ENCODE data around the gene CELSR2. TPM values are rescaled to one million over a fixed set of nuclear protein-coding genes. Genes with fewer than 3 reads are reported as not detected.

Gene CELSR2
- total and polyA plus RNA-seq, 2 of the 8 experiments (the other 6 are each of a cell fraction or from before 2014, with no cell fraction given), result 12.0 to 27.7 TPM

DNA sequence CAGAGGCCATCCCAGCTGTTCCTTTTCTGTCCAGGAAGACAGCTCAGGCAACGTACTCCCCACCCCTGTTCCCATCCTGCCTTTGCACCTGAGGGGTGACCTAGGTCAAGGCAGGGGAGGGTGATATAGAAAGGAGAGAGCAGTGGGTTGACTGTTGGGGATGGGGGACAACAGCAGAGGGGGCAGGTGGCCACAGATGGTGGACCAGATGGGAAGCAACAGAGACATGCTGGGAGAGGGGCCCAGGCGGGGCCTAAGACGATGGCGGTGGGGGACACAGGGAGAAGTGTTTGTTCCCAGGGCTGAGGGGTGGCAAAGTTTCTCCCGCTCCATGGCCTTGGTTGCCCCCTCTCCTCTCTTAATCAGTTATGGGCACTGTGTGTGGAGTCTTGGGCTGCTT lies 6.3 kb downstream of the CELSR2 start (continued):
- TF ChIP-seq CHD7 (IDR thresholded peaks at IDR 0.05; ENCODE audit: insufficient replicate concordance, low read length) (no peak), GABPA (IDR thresholded peaks at IDR 0.05; ENCODE audit: borderline replicate concordance, insufficient read depth, low read length) (no peak), CTBP2 (IDR thresholded peaks at IDR 0.05; ENCODE audit: borderline replicate concordance, insufficient read depth, insufficient read length, low read length) (no peak), JUND (IDR thresholded peaks at IDR 0.05; ENCODE audit: low read length) (no peak), SP1 (IDR thresholded peaks at IDR 0.05; ENCODE audit: low read depth, low read length) (no peak), BCL11A (IDR thresholded peaks at IDR 0.05; ENCODE audit: low read depth in 2 of 2, low read length in 2 of 2) (no peak), CHD2 (IDR thresholded peaks at IDR 0.05; ENCODE audit: low read length) (no peak)

Data from H1 (cell line).